Mammary epithelial cell (primary cell): ENCODE results near the gene FBLIM1.

Experiments used
- CTCF ChIP-seq, 2 donors: IDR thresholded peaks in 1 of 2; conservative IDR thresholded peaks in 1 of 2; 2 replicates each; pipeline ENCODE4 v1.5.1; 2011 to 2012; ENCODE audit warnings: inconsistent platforms in 2 of 2, low read length in 2 of 2, mild to moderate bottlenecking in 2 of 2, control low read depth in 1 of 2, low read depth in 1 of 2; ENCODE audit not compliant: insufficient read depth in 1 of 2; ENCODE audit errors: extremely low read depth in 1 of 2
- EZH2 ChIP-seq: IDR thresholded peaks from 2 replicates; pipeline ENCODE4 v1.6.1; 2012; ENCODE audit warnings: low read length, inconsistent platforms, borderline replicate concordance

GRCh38 chr1:15734296-15734695 is 24.3 kb upstream of the FBLIM1 start:
- TF ChIP-seq CTCF (conservative IDR thresholded peaks at IDR 0.05 in 1 of 2, IDR thresholded peaks at IDR 0.05 in 1 of 2; ENCODE audit: extremely low read depth in 1 of 2, insufficient read depth in 1 of 2, low read depth in 1 of 2, low read length in 2 of 2) = no peak
- TF ChIP-seq EZH2 = no peak
